Gastroesophageal sphincter (tissue), 4 donors: ENCODE measurements around the gene SNRNP27. TPM values are rescaled to one million over a fixed set of nuclear protein-coding genes. Genes with fewer than 3 reads are reported as not detected.
"Not testable (repeated sequence)": the region's sequence is repeated elsewhere in the genome, so short reads cannot be mapped to it uniquely, and the experiment has no call there.

Experiments
- ATAC-seq: fragments of 150-250 bp; one replicate; pipeline ENCODE4 v1.9.1; 2016; ENCODE audit warnings: mild to moderate bottlenecking, moderate library complexity
- H3K27ac ChIP-seq, 4 donors: fragments of 200-600 bp; sonication (generic) in 3 of 4; 1 replicate in 3 of 4; 2 replicates in 1 of 4; pipeline ENCODE4 v1.5.1; 2016 to 2019
- H3K27me3 ChIP-seq: fragments of 200-600 bp; sonication (generic); one replicate; pipeline ENCODE4 v1.5.1; 2019
- H3K36me3 ChIP-seq, 2 donors: fragments of 200-600 bp; sonication (generic); one replicate each; pipeline ENCODE4 v1.5.1; 2019; ENCODE audit warnings: control low read depth in 1 of 2
- H3K4me1 ChIP-seq, 3 donors: fragments of 200-600 bp; sonication (generic); 1 replicate in 2 of 3; 2 replicates in 1 of 3; pipeline ENCODE4 v1.5.1; 2016 to 2019; ENCODE audit warnings: control low read depth in 2 of 3
- H3K4me3 ChIP-seq, 2 donors: fragments of 200-600 bp; sonication (generic); one replicate each; pipeline ENCODE4 v1.5.1; 2019; ENCODE audit warnings: mild to moderate bottlenecking in 1 of 2, moderate library complexity in 1 of 2
- H3K9me3 ChIP-seq, 3 donors: fragments of 200-600 bp; sonication (generic); one replicate each; pipeline ENCODE4 v1.5.1; 2017 to 2019; ENCODE audit warnings: control low read depth in 2 of 3
- EP300 ChIP-seq: sonication (generic); formaldehyde crosslinking; IDR thresholded peaks from one replicate; pipeline ENCODE4 v1.6.1; 2017; ENCODE audit warnings: antibody characterized with exemption, mild to moderate bottlenecking
- POLR2A ChIP-seq, 2 donors: fragments of 450-650 bp; IDR thresholded peaks; one replicate each; pipeline ENCODE4 v1.6.1; 2017; ENCODE audit warnings: antibody characterized with exemption in 2 of 2, mild to moderate bottlenecking in 2 of 2, moderate library complexity in 1 of 2
- POLR2AphosphoS5 ChIP-seq: sonication (generic); formaldehyde crosslinking; IDR thresholded peaks from one replicate; pipeline ENCODE4 v1.6.1; 2017; ENCODE audit warnings: antibody characterized with exemption
- WGBS, 2 donors: methylation state at CpG; one replicate each; pipeline ENCODE4 v1.1.5; 2018; ENCODE audit warnings: low coverage in 1 of 2; 5-methylcytosine and 5-hydroxymethylcytosine counted together
- total RNA-seq, 4 donors: library from RNA; depleted of rRNA; stranded (reverse); fragments of >200 nt; gene quantifications; one replicate each; pipeline ENCODE4 v1.1.0, GENCODE V29; 2016
- TF ChIP-seq, protein P1 (sequence below), 4 experiments: fragments of 200-600 bp in 2 of 4; fragments of 450-650 bp in 2 of 4; sonication (generic) in 1 of 4; IDR thresholded peaks; one replicate each; pipeline ENCODE4 v1.5.1; 2017 to 2019; ENCODE audit warnings: antibody characterized with exemption in 4 of 4, mild to moderate bottlenecking in 2 of 4, moderate library complexity in 2 of 4

Gene SNRNP27
- total RNA-seq, 4 donors from 2014 or later = 59.4 to 87.8 (median 75.9) TPM

DNA sequence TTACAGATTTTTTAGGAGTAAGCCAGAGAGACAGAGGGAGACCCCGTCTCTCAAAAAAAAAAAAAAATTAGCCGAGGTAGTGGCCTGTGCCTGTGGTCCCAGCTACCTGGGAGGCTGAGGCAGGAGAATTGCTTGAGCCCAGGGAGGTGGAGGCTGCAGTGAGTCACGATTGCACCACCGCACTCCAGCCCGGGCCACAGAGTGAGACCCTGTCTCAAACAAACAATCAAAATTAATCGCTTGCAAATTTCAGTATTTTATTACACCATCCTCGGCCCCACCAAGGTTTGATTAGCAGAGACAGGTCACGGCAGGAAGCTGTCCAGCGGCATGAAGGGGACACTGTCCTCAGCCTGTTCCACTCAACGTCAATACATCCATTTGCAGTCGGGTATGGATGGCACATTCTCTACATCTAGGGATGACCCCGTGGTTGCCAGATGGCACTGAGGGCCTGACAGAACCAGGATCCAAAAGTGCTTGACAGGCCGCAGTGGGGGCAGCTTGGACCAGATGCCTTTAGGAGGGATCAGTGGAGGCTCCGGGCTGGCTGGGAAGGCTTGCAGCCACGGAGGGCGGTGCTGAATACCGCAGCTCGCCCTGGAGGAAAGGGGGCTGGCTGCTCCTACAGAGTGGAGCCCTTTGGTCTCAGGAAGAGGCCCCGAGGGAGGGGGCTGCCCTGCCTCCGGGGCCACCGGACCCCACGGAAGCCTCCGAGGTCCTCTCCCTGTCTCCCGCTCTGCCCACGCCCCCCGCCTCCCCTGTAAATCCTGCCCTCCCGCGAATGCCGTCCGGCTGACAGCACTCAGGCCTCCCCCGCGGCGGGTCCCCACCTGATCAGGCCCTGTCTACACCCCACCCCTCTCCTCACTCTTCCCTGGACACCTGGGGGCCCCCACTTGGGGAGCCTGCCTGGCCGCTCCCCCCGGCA is 54.5 kb downstream of the SNRNP27 start:
- peaks cover 0 to 6% (median 0%) of the 10 kb centered on the region in 3 donors for H3K4me1 ChIP-seq
- H3K36me3 ChIP-seq = peaks cover 0 to 7% of the 10 kb centered on the region in 2 donors
- peak overlapping the region in 1 of 2 donors; percentile 9 for H3K4me3 ChIP-seq

GRCh38 chr2:69948963-69949645 is 55.3 kb downstream of the SNRNP27 start:
- no peak for ATAC-seq
- Histone ChIP-seq H3K27me3 (peaks cover 9% of the 10 kb centered on the region), H3K27ac (no peak overlapping the region), H3K4me3 (peak overlapping the region in 1 of 2 donors; percentile 9), H3K36me3 (no peaks in the 10 kb centered on the region), H3K9me3 (no peaks in the 10 kb centered on the region), H3K4me1 (peaks cover 0 to 6% (median 0%) of the 10 kb centered on the region in 3 donors)
- 61 to 85% methylated on average over 5 of the region's 21 CpGs for WGBS, 2 donors
- TF ChIP-seq, protein P1, sequence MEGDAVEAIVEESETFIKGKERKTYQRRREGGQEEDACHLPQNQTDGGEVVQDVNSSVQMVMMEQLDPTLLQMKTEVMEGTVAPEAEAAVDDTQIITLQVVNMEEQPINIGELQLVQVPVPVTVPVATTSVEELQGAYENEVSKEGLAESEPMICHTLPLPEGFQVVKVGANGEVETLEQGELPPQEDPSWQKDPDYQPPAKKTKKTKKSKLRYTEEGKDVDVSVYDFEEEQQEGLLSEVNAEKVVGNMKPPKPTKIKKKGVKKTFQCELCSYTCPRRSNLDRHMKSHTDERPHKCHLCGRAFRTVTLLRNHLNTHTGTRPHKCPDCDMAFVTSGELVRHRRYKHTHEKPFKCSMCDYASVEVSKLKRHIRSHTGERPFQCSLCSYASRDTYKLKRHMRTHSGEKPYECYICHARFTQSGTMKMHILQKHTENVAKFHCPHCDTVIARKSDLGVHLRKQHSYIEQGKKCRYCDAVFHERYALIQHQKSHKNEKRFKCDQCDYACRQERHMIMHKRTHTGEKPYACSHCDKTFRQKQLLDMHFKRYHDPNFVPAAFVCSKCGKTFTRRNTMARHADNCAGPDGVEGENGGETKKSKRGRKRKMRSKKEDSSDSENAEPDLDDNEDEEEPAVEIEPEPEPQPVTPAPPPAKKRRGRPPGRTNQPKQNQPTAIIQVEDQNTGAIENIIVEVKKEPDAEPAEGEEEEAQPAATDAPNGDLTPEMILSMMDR (IDR thresholded peaks at IDR 0.05) = no peak
- TF ChIP-seq EP300 (no peak), POLR2A (IDR thresholded peaks at IDR 0.05) (no peak), POLR2AphosphoS5 (no peak)

More for the DNA sequence above, 54.5 kb downstream of the SNRNP27 start:
- no peak overlapping the region for H3K27ac ChIP-seq
- peaks cover 9% of the 10 kb centered on the region for H3K27me3 ChIP-seq
- no peak for ATAC-seq
- TF ChIP-seq EP300 (no peak), POLR2A (IDR thresholded peaks at IDR 0.05) (no peak), POLR2AphosphoS5 (no peak)
- TF ChIP-seq, protein P1 (IDR thresholded peaks at IDR 0.05) = no peak
- no peaks in the 10 kb centered on the region for H3K9me3 ChIP-seq
- 57 to 100% methylated on average over 1 to 12 of the region's 35 CpGs for WGBS, 2 donors

DNA sequence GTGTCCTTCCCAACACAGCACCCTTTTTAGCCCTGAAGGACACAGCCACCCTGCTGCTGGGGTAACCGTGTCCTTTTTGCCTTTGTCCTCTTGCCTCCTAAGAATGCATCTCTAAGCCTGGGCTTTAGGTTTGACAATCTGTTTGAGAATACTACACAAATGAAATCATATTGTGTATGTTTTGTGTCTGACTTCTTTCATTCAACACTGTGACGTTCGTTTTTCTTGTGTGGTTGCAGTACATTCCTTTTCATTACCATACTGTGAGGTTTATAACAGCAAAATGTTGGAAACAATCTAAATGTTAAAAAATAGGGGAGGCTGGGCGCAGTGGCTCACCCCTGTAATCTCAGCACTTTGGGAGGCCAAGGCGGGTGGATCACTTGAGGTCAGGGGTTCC is 56.5 kb downstream of the SNRNP27 start:
- no peak overlapping the region for H3K27ac ChIP-seq
- peaks cover 9% of the 10 kb centered on the region for H3K27me3 ChIP-seq
- no peak for ATAC-seq
- no peaks in the 10 kb centered on the region for H3K36me3 ChIP-seq
- H3K4me1 ChIP-seq = peaks cover 0 to 6% (median 0%) of the 10 kb centered on the region in 3 donors
- H3K9me3 ChIP-seq = no peaks in the 10 kb centered on the region
- no peak overlapping the region for H3K4me3 ChIP-seq
- 56 to 67% methylated on average over 3 to 5 of the region's 5 CpGs for WGBS, 2 donors
- TF ChIP-seq POLR2A (IDR thresholded peaks at IDR 0.05) = no peak

GRCh38 chr2:69950671-69951070 is 56.9 kb downstream of the SNRNP27 start:
- H3K27me3 ChIP-seq, ATAC-seq, H3K4me3 ChIP-seq, H3K4me1 ChIP-seq, H3K36me3 ChIP-seq, H3K27ac ChIP-seq, H3K9me3 ChIP-seq: not testable (repeated sequence)
- WGBS, 2 donors = 85 to 100% methylated on average over 1 to 3 of the region's 3 CpGs

GRCh38 chr2:69952336-69953115 is 58.8 kb downstream of the SNRNP27 start:
- no peaks in the 10 kb centered on the region for H3K9me3 ChIP-seq
- no peak for TF ChIP-seq POLR2AphosphoS5
- TF ChIP-seq POLR2A (IDR thresholded peaks at IDR 0.05) = no peak
- TF ChIP-seq, protein P1 (IDR thresholded peaks at IDR 0.05) = no peak
- no peak for TF ChIP-seq EP300
- no peak for ATAC-seq
- peaks cover 9% of the 10 kb centered on the region for H3K27me3 ChIP-seq
- H3K27ac ChIP-seq = no peak overlapping the region
- 85 to 100% methylated on average over 2 to 6 of the region's 6 CpGs for WGBS, 2 donors
- H3K4me1 ChIP-seq = peaks cover 0 to 6% (median 0%) of the 10 kb centered on the region in 3 donors
- H3K36me3 ChIP-seq = no peaks in the 10 kb centered on the region
- H3K4me3 ChIP-seq = no peak overlapping the region
